GM12874 (cell line): ENCODE measurements around the gene ARHGEF40.
A peak's percentile ranks its signal among the peaks of the same experiment; 100 is the strongest.

Experiments
- TF ChIP-seq, protein P1 (sequence below): IDR thresholded peaks from 2 replicates; pipeline ENCODE4 v1.5.1; 2011; ENCODE audit warnings: low read depth, mild to moderate bottlenecking, control low read depth, low read length, moderate library complexity; ENCODE audit not compliant: insufficient read depth

ARHGEF40 gene

DNA sequence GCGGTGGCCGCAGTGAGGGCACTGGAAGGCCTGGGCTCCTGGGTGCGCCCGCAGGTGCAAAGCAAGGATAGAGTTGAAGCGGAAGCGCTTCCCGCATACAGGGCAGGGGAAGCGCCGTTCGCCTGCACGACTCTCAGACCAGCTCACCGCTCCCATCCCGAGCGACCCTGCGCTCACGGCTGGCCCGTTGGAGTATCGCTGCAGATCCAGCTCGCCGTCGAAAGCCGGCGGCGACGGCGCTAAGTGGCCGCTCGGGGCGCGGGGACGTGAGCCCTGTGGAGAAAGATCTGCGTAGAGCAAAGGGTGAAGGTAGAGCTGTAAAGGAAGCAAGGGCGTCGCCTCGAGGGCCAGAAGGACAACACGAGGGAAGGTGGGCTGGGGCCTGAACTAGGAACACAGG, 22.9 kb downstream of the ARHGEF40 start:
- TF ChIP-seq, protein P1, sequence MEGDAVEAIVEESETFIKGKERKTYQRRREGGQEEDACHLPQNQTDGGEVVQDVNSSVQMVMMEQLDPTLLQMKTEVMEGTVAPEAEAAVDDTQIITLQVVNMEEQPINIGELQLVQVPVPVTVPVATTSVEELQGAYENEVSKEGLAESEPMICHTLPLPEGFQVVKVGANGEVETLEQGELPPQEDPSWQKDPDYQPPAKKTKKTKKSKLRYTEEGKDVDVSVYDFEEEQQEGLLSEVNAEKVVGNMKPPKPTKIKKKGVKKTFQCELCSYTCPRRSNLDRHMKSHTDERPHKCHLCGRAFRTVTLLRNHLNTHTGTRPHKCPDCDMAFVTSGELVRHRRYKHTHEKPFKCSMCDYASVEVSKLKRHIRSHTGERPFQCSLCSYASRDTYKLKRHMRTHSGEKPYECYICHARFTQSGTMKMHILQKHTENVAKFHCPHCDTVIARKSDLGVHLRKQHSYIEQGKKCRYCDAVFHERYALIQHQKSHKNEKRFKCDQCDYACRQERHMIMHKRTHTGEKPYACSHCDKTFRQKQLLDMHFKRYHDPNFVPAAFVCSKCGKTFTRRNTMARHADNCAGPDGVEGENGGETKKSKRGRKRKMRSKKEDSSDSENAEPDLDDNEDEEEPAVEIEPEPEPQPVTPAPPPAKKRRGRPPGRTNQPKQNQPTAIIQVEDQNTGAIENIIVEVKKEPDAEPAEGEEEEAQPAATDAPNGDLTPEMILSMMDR, result no peak

DNA sequence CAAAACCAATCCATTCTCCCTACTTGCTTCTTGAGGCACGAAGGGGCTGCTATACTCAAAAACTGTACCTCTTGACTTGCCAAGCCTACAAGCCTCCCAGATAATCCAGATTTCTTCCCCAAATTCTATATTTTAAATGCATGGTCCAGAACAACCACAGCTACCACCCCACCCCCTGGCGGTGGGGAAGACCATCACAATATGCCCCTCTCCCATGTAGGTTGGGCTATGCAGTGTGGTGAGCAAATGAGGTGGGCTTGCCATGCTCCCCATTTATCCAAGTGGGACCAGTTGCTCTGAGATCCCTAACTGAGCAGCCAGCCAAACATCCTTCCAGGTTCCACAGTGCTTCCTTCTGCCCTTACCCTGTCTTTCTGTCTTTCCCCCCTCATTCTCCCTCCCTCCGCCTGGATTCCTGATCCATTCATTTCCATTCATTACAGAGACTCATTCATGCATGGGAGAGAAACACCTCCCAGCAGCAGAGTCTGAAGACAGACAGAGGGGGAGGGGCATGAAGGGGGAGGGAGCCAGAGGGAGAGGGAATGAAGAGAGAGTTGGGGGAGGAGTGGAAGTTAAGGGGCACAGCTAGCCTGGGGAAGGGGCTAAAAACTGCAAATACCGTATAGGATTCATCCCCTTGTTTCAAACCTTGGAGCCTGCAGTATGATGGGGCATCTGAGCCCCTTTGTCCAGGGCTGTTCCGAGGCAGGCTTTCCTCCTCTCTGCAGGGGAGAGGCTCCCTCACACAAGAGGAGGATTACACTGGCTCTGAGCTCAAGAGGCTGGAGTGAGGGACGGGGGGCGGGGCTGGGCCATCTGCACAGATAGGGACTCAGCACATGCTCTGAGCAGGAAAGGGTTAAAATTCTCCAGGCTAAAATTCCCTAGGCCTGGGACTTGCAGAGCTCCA, 23.9 kb downstream of the ARHGEF40 start:
- TF ChIP-seq, protein P1, result peak; percentile 13; the same call in 1 of the 2 replicates

DNA sequence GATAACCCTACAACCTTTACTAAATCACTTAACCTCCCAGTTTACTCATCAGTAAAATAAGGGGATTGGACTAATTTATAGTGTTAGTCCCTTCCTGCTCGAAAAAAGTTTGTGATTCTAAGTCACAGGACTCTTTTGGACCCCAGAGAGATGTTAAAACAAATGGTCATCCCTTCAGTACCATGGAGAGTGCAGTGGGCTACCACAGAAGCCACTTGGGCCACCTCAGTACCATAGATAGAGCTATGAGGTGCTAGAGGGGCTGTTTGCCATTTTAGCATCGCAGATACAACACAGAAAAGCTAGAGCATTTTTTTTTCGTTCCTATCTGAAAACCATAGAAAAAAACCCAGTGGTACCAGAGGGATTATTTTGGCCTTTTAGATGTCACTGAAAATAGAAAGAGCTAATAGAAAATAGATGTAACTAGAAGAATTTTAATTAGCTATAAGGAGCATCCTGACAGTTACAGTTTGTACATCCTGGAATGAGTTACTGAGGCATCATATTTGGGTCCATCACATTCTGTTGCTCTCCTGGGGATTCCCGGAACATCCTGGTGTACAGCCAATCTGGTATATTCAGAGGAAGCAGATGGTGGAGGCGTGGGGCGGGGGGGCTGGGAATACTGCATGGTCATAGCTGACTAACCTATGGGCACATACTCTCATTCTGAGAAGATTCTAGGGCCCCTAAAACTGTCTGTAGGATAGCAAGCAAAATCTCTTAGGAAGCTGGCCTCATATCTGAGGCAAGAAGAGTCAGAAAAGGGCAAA, 25.5 kb downstream of the ARHGEF40 start:
- TF ChIP-seq, protein P1, result no peak

DNA sequence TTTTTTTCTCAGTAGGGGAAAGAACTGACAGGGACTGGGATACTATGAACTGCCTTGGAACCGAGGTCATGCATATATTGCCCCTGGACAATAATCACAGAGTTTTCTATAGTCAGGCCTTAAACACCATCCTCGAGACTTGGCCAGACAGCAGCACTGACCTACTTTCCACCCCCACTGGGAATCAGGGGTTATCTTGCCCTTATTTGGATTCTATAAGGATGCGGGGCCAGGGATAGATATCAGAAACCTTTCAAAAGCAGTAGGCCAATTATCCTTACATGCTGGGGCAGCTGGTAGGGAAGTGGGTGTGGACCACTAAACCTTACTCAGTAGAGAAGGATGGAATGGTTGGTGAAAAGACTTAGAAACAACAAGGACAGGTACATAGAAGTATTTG, 26.3 kb downstream of the ARHGEF40 start:
- TF ChIP-seq, protein P1, result no peak

DNA sequence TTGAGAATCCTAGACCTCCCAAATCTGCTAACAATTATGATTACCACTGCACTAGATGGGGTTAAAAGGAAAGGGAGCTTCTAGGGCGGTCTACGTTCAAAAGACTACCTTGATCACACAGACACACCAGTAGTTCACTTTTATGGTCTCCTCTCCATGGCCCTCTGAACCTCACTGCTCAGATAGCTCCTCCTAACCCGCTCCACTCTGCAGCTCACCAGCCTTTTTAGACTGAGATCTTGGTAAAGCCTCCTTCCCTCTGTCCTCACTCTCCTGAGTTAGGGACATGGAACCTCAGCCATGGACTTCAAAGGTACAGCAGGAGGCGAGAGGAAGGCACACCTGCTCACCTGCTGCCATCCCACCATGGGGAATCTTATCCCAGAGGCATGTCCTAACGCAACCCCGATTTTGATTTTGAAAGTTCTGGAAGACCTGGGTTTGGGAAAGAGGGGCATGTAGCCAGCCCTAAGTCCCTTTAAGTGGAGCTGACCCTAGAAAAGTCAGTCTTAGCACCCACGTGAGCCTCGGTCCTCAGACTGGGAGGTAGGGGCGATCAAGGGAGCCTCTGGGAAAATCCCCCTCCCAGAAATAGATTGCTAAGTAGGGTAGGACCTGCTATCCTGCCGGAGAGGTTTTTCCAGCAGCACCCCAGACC, 27.0 kb downstream of the ARHGEF40 start:
- TF ChIP-seq, protein P1, result no peak

DNA sequence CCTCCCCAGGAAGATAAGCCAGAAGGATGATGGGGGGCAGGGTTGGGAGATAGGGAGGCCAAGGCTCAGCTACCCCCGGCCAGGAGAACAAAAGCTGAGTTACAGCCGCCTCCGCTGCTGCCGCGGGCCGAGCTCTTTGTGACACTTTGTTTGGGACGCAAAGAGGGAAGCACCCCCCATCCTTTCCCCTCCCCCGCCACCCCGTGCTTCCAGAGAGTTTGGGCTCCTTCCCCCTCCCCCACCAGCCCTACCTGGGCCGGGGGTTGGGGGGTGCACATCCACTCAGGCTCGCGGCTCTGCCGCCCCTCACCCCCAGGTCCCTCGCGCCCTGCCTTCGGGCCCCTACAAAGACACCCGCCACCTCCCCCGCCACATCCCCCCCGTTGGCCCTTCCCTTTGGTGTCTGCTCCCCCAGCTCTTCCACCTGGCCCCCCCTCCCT, 27.6 kb downstream of the ARHGEF40 start:
- TF ChIP-seq, protein P1, result no peak
